ENCODE data around the gene TMEM131. TPM values are rescaled to one million over a fixed set of nuclear protein-coding genes. Genes with fewer than 3 reads are reported as not detected.

Gene TMEM131
- total RNA-seq, 4 donors from 2014 or later = 39.0 to 58.5 (median 41.3) TPM

- H3K9me3 ChIP-seq = no peaks in the 10 kb centered on the region
- no peak overlapping the region for H3K4me3 ChIP-seq
- peaks cover 0 to 18% (median 3%) of the 10 kb centered on the region in 4 donors for H3K4me1 ChIP-seq
- no peak overlapping the region for H3K27ac ChIP-seq
- WGBS, 2 donors = 84 to 88% methylated on average over 6 of the region's 6 CpGs
- H3K36me3 ChIP-seq = no peaks in the 10 kb centered on the region
- no peak for DNase-seq (ENCODE audit: low spot score in 2 of 2)
- TF ChIP-seq CTCF (IDR thresholded peaks at IDR 0.05) (no peak), POLR2A (IDR thresholded peaks at IDR 0.05) (no peak), EP300 (IDR thresholded peaks at IDR 0.05) (no peak)
- H3K27me3 ChIP-seq = no peaks in the 10 kb centered on the region
Measured at GRCh38 chr2:98029718-98030222, 34.0 kb upstream of the TMEM131 start.

GRCh38 chr2:98028931-98029717 is 33.4 kb upstream of the TMEM131 start:
- Histone ChIP-seq H3K27ac (no peak overlapping the region), H3K9me3 (no peaks in the 10 kb centered on the region), H3K4me3 (no peak overlapping the region), H3K36me3 (no peaks in the 10 kb centered on the region), H3K4me1 (peaks cover 0 to 18% (median 3%) of the 10 kb centered on the region in 4 donors), H3K27me3 (no peaks in the 10 kb centered on the region)
- 84 to 88% methylated on average over 12 of the region's 12 CpGs for whole genome bisulfite sequencing, 2 donors
- DNase-seq (ENCODE audit: low spot score in 2 of 2) = no peak
- TF ChIP-seq POLR2A (IDR thresholded peaks at IDR 0.05) (no peak), EP300 (IDR thresholded peaks at IDR 0.05) (no peak), CTCF (IDR thresholded peaks at IDR 0.05) (no peak)

- WGBS, 2 donors = 81 to 83% methylated on average over 4 of the region's 4 CpGs
Measured at GRCh38 chr2:98028101-98028561, 32.4 kb upstream of the TMEM131 start.

GRCh38 chr2:98027538-98027937 is 31.8 kb upstream of the TMEM131 start:
- WGBS, 2 donors = 83 to 86% methylated on average over 3 of the region's 3 CpGs
- Histone ChIP-seq H3K27ac (no peak overlapping the region), H3K4me1 (peaks cover 0 to 18% (median 3%) of the 10 kb centered on the region in 4 donors), H3K4me3 (no peak overlapping the region), H3K27me3 (no peaks in the 10 kb centered on the region), H3K36me3 (no peaks in the 10 kb centered on the region), H3K9me3 (no peaks in the 10 kb centered on the region)
- TF ChIP-seq POLR2A (IDR thresholded peaks at IDR 0.05) = no peak
- no peak for TF ChIP-seq CTCF (IDR thresholded peaks at IDR 0.05)
- TF ChIP-seq EP300 (IDR thresholded peaks at IDR 0.05) = no peak
- no peak for DNase-seq (ENCODE audit: low spot score in 2 of 2)

More at GRCh38 chr2:98028101-98028561, 32.4 kb upstream of the TMEM131 start:
- Histone ChIP-seq H3K4me1 (peaks cover 0 to 18% (median 3%) of the 10 kb centered on the region in 4 donors), H3K36me3 (no peaks in the 10 kb centered on the region), H3K27me3 (no peaks in the 10 kb centered on the region), H3K4me3 (no peak overlapping the region), H3K9me3 (no peaks in the 10 kb centered on the region), H3K27ac (no peak overlapping the region)
- no peak for DNase-seq (ENCODE audit: low spot score in 2 of 2)
- TF ChIP-seq EP300 (IDR thresholded peaks at IDR 0.05) = no peak
- no peak for TF ChIP-seq CTCF (IDR thresholded peaks at IDR 0.05)
- no peak for TF ChIP-seq POLR2A (IDR thresholded peaks at IDR 0.05)

GRCh38 chr2:98026927-98027522 is 31.3 kb upstream of the TMEM131 start:
- Histone ChIP-seq H3K9me3 (no peaks in the 10 kb centered on the region), H3K36me3 (no peaks in the 10 kb centered on the region), H3K4me1 (peaks cover 0 to 18% (median 3%) of the 10 kb centered on the region in 4 donors), H3K27ac (no peak overlapping the region), H3K4me3 (no peak overlapping the region), H3K27me3 (no peaks in the 10 kb centered on the region)
- TF ChIP-seq CTCF (IDR thresholded peaks at IDR 0.05) = no peak
- TF ChIP-seq EP300 (IDR thresholded peaks at IDR 0.05) = no peak
- TF ChIP-seq POLR2A (IDR thresholded peaks at IDR 0.05) = no peak
- WGBS, 2 donors = 69 to 84% methylated on average over 2 of the region's 2 CpGs
- DNase-seq (ENCODE audit: low spot score in 2 of 2) = no peak
